H9 (cell line): ENCODE data around the gene CACNB2. TPM values are rescaled to one million over a fixed set of nuclear protein-coding genes. Genes with fewer than 3 reads are reported as not detected.

ENCODE experiments used
- DNase-seq: peaks from one replicate; pipeline ENCODE4 v3.0.0-alpha.2; 2017
- H2AFZ ChIP-seq: one replicate; pipeline ENCODE4 v1.6.1; 2013; ENCODE audit warnings: mild to moderate bottlenecking, low read length, control low read depth, moderate library complexity
- H2AK5ac ChIP-seq: 2 replicates; pipeline ENCODE4 v1.6.1; 2013; ENCODE audit warnings: low read length, control low read depth, mixed read lengths; ENCODE audit not compliant: insufficient read length
- H2BK120ac ChIP-seq: one replicate; pipeline ENCODE4 v1.6.1; 2013; ENCODE audit warnings: low read depth, mild to moderate bottlenecking, low read length, control low read depth, inconsistent platforms; ENCODE audit not compliant: poor library complexity, severe bottlenecking
- H2BK12ac ChIP-seq: 2 replicates; pipeline ENCODE4 v1.6.1; 2013; ENCODE audit warnings: low read length, control low read depth, mixed read lengths, low read depth; ENCODE audit not compliant: insufficient read length
- H2BK15ac ChIP-seq: 2 replicates; pipeline ENCODE4 v1.6.1; 2013; ENCODE audit warnings: low read depth, low read length, control low read depth
- H2BK20ac ChIP-seq: one replicate; pipeline ENCODE4 v1.6.1; 2013; ENCODE audit warnings: low read depth, mild to moderate bottlenecking, low read length, control low read depth, inconsistent platforms; ENCODE audit not compliant: poor library complexity, severe bottlenecking
- H2BK5ac ChIP-seq: 2 replicates; pipeline ENCODE4 v1.6.1; 2013; ENCODE audit warnings: low read length, control low read depth, mixed read lengths; ENCODE audit not compliant: insufficient read length
- H3K14ac ChIP-seq: 2 replicates; pipeline ENCODE4 v1.6.1; 2013; ENCODE audit warnings: low read length, control low read depth; ENCODE audit not compliant: insufficient read depth
- H3K18ac ChIP-seq: 2 replicates; pipeline ENCODE4 v1.6.1; 2013; ENCODE audit warnings: low read depth, mild to moderate bottlenecking, mixed read lengths, low read length, control low read depth; ENCODE audit not compliant: insufficient read length
- H3K23ac ChIP-seq: 2 replicates; pipeline ENCODE4 v1.6.1; 2013; ENCODE audit warnings: low read length, control low read depth, mixed read lengths, low read depth; ENCODE audit not compliant: insufficient read length
- H3K23me2 ChIP-seq: 2 replicates; pipeline ENCODE4 v1.6.1; 2013; ENCODE audit warnings: low read depth, mild to moderate bottlenecking, mixed read lengths, low read length, control low read depth; ENCODE audit not compliant: insufficient read length, poor library complexity, severe bottlenecking
- H3K27ac ChIP-seq: 2 replicates; pipeline ENCODE4 v1.5.1; 2013; ENCODE audit warnings: low read length, control low read depth, mixed read lengths, low read depth; ENCODE audit not compliant: insufficient read length
- H3K27me3 ChIP-seq: 2 replicates; pipeline ENCODE4 v1.6.1; 2013; ENCODE audit warnings: low read length, control low read depth, inconsistent platforms; ENCODE audit not compliant: insufficient read depth
- H3K4ac ChIP-seq: 2 replicates; pipeline ENCODE4 v1.6.1; 2013; ENCODE audit warnings: low read depth, mild to moderate bottlenecking, control low read depth, inconsistent platforms, low read length, moderate library complexity
- H3K4me1 ChIP-seq: 2 replicates; pipeline ENCODE4 v1.6.1; 2013; ENCODE audit warnings: low read length, control low read depth, inconsistent platforms; ENCODE audit not compliant: insufficient read depth
- H3K4me2 ChIP-seq: 2 replicates; pipeline ENCODE4 v1.6.1; 2013; ENCODE audit warnings: low read length, control low read depth, mixed read lengths; ENCODE audit not compliant: insufficient read length, insufficient read depth
- H3K56ac ChIP-seq: 2 replicates; pipeline ENCODE4 v1.6.1; 2013; ENCODE audit warnings: low read depth, mild to moderate bottlenecking, mixed read lengths, low read length, control low read depth; ENCODE audit not compliant: insufficient read length
- H3K79me1 ChIP-seq: 2 replicates; pipeline ENCODE4 v1.6.1; 2013; ENCODE audit warnings: low read depth, mild to moderate bottlenecking, moderate library complexity, low read length, control low read depth, inconsistent platforms; ENCODE audit not compliant: insufficient read depth, poor library complexity, severe bottlenecking
- H3K79me2 ChIP-seq: 2 replicates; pipeline ENCODE4 v1.6.1; 2013; ENCODE audit warnings: low read length, control low read depth, inconsistent platforms; ENCODE audit not compliant: insufficient read depth
- H3K9ac ChIP-seq: 2 replicates; pipeline ENCODE4 v1.6.1; 2013; ENCODE audit warnings: low read length, control low read depth, mixed read lengths; ENCODE audit not compliant: insufficient read length; ENCODE audit errors: extremely low read depth
- H3K9me3 ChIP-seq: one replicate; pipeline ENCODE4 v1.6.1; 2013; ENCODE audit warnings: low read depth, low read length, inconsistent platforms; ENCODE audit not compliant: control insufficient read depth
- H3T11ph ChIP-seq: one replicate; pipeline ENCODE4 v1.6.1; 2013; ENCODE audit warnings: mild to moderate bottlenecking, low read length, control low read depth, inconsistent platforms
- H4K20me1 ChIP-seq: one replicate; pipeline ENCODE4 v1.6.1; 2013; ENCODE audit not compliant: control insufficient read depth, insufficient read length, insufficient read depth
- H4K5ac ChIP-seq: 2 replicates; pipeline ENCODE4 v1.6.1; 2013; ENCODE audit warnings: low read depth, mild to moderate bottlenecking, mixed read lengths, low read length, control low read depth; ENCODE audit not compliant: insufficient read length
- H4K8ac ChIP-seq: replicated peaks from 2 replicates; pipeline ENCODE4 v1.6.1; 2013; ENCODE audit warnings: low read length, control low read depth, mixed read lengths, low read depth; ENCODE audit not compliant: insufficient read length
- H4K91ac ChIP-seq: 2 replicates; pipeline ENCODE4 v1.6.1; 2013; ENCODE audit warnings: low read depth, mild to moderate bottlenecking, moderate library complexity, mixed read lengths, low read length, control low read depth; ENCODE audit not compliant: insufficient read length
- H3K27ac Mint-ChIP-seq, 3 experiments: 2 replicates in 2 of 3; 3 replicates in 1 of 3; pipeline ENCODE4 v1.8.0; 2020 to 2021; ENCODE audit warnings: mixed read lengths in 3 of 3, mild to moderate bottlenecking in 1 of 3, moderate library complexity in 1 of 3
- H3K27me3 Mint-ChIP-seq: 2 replicates; pipeline ENCODE4 v1.8.0; 2021; ENCODE audit warnings: low read depth, mild to moderate bottlenecking, moderate library complexity, mixed read lengths
- H3K36me3 Mint-ChIP-seq, 3 experiments: 2 replicates in 2 of 3; 3 replicates in 1 of 3; pipeline ENCODE4 v1.8.0; 2020 to 2021; ENCODE audit warnings: low read depth in 3 of 3, mixed read lengths in 3 of 3; ENCODE audit not compliant: insufficient read depth in 1 of 3
- H3K4me1 Mint-ChIP-seq, 2 experiments: 2 replicates each; pipeline ENCODE4 v1.8.0; 2020; ENCODE audit warnings: mixed read lengths in 2 of 2
- H3K4me3 Mint-ChIP-seq, 2 experiments: 2 replicates in 1 of 2; 3 replicates in 1 of 2; pipeline ENCODE4 v1.8.0; 2020 to 2021; ENCODE audit warnings: mild to moderate bottlenecking in 2 of 2, mixed read lengths in 2 of 2, moderate library complexity in 1 of 2
- H3K9me3 Mint-ChIP-seq, 2 experiments: 2 replicates in 1 of 2; 3 replicates in 1 of 2; pipeline ENCODE4 v1.8.0; 2020; ENCODE audit warnings: mild to moderate bottlenecking in 2 of 2, mixed read lengths in 2 of 2, moderate library complexity in 1 of 2
- CTCF ChIP-seq: fragments of 200-600 bp; sonication (generic); conservative IDR thresholded peaks from 3 replicates; pipeline ENCODE4 v1.8.0; 2021; ENCODE audit warnings: antibody characterized with exemption, mild to moderate bottlenecking
- WGBS: extraction: QIAGEN DNeasy Blood & Tissue Kit; methylation state at CpG from one replicate; pipeline ENCODE4 v1.1.7; 2013; ENCODE audit warnings: missing lambda C conversion rate, low lambda C conversion rate, mixed read lengths; ENCODE audit not compliant: insufficient read length; ENCODE audit errors: extremely low coverage; 5-methylcytosine and 5-hydroxymethylcytosine counted together
- total RNA-seq: library from RNA; stranded (reverse); gene quantifications from 2 replicates; pipeline ENCODE4 v1.2.1, GENCODE V29; 2021

The CACNB2 gene
- total RNA-seq, 1 experiment from 2014 or later, result 2.6 TPM

GRCh38 chr10:18325889-18326531, 185.8 kb downstream of the CACNB2 start:
- Histone ChIP-seq H4K5ac (no peak overlapping the region), H3K27ac (no peak overlapping the region), H3K4me2 (no peak overlapping the region), H2BK20ac (no peak overlapping the region), H4K91ac (no peak overlapping the region), H2BK15ac (no peak overlapping the region), H3T11ph (no peak overlapping the region), H3K18ac (no peak overlapping the region), H3K56ac (no peak overlapping the region), H4K20me1 (peaks cover 3% of the 10 kb centered on the region), H3K4me1 (no peaks in the 10 kb centered on the region), H3K9ac (no peak overlapping the region), H2BK12ac (no peak overlapping the region), H2AFZ (no peak overlapping the region), H3K14ac (no peak overlapping the region), H3K79me1 (no peaks in the 10 kb centered on the region), H2AK5ac (no peak overlapping the region), H3K4ac (no peak overlapping the region), H3K9me3 (no peaks in the 10 kb centered on the region), H3K23ac (no peak overlapping the region), H3K79me2 (no peaks in the 10 kb centered on the region), H3K23me2 (no peaks in the 10 kb centered on the region), H2BK120ac (no peak overlapping the region), H4K8ac (no peak overlapping the region), H3K27me3 (no peaks in the 10 kb centered on the region), H2BK5ac (no peak overlapping the region)
- Mint-ChIP-seq H3K36me3 (no peaks in the 10 kb centered on the region), H3K27ac (no peak overlapping the region), H3K9me3 (no peaks in the 10 kb centered on the region), H3K4me1 (no peaks in the 10 kb centered on the region), H3K27me3 (peaks cover 2% of the 10 kb centered on the region; the same call in 1 of the 2 replicates), H3K4me3 (no peak overlapping the region)
- WGBS, result no CpG with 5 or more reads among the region's 5 CpGs
- TF ChIP-seq CTCF, result no peak
- no peak for DNase-seq
